TTC549 (cell line): Measurements from ENCODE around the gene SLC6A8.

Source experiments
- FAIRE-seq: peaks from 2 replicates; lab custom pipeline; 2012; peaks lifted over from hg19 to GRCh38; lab: Jason Lieb, UNC

The SLC6A8 gene

GRCh38 chrX:153648358-153649177, 39.2 kb upstream of the SLC6A8 start:
- no peak for FAIRE-seq

GRCh38 chrX:153649178-153649914, 38.4 kb upstream of the SLC6A8 start:
- FAIRE-seq, result no peak

- no peak for FAIRE-seq
Measured at GRCh38 chrX:153649915-153650782, 37.6 kb upstream of the SLC6A8 start.

GRCh38 chrX:153650959-153651358, 36.8 kb upstream of the SLC6A8 start:
- FAIRE-seq, result no peak

DNA sequence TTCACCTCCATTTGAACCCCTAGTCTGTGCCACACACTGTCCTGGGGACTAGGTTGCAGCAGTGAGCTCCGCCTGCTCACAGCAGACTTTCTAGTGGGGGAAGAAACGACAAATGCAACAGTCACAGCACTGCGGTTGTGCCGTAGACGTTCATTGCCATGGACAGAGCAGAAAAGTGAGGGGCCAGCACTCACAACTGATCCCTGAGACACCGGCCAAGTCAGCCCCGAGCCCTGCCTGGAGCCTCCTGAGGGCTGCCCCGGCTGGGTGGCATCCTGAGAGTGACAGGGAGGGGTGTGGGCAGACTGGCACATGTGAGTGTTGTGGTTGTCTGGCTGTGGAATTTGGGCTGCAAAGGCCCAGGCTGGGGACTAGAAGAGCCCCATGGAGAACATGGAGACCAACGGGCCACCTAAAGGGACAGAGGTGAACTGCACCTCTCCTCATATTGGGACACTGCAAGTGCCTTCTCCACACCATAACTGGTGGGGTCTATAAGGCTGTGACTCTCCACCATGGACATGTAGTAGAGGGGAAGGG, 36.1 kb upstream of the SLC6A8 start:
- no peak for FAIRE-seq

GRCh38 chrX:153653556-153653955, 34.2 kb upstream of the SLC6A8 start:
- no peak for FAIRE-seq

DNA sequence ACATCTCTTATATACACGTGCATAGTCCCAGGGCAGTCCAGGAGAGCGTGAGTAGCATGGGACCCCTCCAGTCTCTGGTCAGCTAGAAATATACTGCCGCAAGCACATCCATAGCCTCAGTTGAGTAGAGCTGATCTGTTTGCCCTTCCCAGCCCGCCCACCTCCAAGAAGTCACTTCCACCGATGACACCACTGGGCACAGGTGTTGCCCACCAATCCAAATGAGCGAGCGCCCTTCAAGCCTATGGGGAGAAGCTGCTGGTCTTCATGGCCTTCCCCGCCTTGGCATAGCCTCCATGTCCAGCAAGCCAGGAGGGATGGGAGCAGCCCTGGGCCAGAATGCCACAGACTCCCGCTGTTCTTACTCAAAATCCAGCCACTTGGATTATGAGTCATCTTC, 30.6 kb upstream of the SLC6A8 start:
- FAIRE-seq, result no peak

- FAIRE-seq, result no peak
Measured at GRCh38 chrX:153659268-153659667, 28.5 kb upstream of the SLC6A8 start.

DNA sequence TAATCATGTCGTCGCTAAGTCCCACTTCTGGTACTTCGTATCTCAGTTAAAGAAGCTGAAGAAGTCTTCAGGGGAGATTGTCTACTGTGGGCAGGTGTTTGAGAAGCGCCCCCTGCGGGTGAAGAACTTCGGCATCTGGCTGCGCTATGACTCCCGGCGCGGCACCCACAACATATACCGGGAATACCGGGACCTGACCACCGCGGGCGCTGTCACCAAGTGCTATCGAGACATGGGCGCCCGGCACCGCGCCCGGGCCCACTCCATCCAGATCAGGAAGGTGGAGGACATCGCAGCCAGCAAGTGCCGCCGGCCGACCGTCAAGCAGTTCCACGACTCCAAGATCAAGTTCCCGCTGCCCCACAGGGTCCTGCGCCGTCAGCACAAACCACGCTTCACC, 25.5 kb upstream of the SLC6A8 start:
- no peak for FAIRE-seq

DNA sequence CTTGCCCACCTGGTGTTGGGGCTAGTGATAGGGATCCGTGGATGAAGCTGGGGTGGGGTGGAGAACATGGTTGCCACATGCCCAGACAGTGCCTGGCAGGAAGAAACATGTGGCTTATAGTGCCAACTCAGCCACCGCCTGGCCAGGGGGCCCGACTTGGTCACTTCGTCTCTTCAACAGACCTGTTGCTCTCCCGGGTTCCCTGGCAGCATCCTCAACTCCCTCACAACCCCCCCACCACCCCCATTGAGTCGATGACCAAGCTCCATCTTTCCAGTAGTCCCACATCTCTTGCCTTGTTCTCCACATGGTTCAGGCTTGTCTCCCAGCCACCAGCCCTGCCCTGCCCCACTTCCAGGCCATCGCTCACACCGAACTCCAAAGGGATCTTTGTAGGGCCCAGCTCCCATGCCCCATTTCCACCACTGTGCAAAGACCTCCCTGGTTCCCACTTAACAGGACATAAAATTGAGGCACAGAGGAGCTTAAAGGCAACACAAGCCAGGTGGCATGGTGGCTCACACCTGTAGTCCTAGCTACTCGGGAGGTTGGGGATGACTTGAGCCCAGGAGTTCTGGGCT, 21.9 kb upstream of the SLC6A8 start:
- FAIRE-seq, result no peak

- FAIRE-seq, result no peak
Measured at GRCh38 chrX:153667281-153667955, 20.3 kb upstream of the SLC6A8 start.

GRCh38 chrX:153667956-153668396, 19.8 kb upstream of the SLC6A8 start:
- no peak for FAIRE-seq

DNA sequence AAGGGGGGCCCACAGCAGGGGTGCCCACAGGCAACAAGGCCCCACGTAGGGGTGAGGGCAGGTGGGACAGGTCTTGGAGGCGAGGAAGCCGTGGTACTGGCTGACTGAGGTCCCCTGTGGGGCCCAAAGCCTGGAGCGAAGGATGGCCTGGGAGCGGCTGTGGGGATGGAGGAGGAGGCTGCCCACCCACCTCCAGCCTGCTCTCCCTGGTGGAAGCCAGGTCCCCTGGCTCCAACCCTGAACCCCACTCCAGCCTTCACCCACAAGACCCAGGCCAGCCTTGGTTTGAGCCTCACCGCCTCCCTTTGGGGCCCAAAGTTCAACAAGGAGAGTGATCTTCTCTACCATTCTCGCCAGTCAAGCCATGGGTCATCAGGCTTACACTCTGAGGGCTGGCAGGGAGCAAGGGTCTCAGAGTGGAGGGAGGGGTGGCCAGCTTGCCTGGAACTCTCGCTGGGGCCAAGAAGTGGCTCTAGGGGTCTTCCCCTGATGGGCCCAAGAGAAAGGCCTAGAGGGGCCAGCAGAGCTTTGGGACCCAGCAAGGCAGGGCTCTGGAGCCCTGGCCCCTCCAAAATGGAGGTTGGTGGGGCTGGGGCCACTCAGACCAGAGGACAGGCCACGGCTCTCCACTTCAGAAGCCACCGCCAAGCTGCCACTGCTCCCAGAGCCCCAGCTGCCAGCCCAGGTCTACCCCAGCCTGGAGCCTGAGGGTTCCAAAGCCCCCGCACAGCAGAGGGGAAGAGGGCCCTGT, 19.1 kb upstream of the SLC6A8 start:
- FAIRE-seq, result no peak

DNA sequence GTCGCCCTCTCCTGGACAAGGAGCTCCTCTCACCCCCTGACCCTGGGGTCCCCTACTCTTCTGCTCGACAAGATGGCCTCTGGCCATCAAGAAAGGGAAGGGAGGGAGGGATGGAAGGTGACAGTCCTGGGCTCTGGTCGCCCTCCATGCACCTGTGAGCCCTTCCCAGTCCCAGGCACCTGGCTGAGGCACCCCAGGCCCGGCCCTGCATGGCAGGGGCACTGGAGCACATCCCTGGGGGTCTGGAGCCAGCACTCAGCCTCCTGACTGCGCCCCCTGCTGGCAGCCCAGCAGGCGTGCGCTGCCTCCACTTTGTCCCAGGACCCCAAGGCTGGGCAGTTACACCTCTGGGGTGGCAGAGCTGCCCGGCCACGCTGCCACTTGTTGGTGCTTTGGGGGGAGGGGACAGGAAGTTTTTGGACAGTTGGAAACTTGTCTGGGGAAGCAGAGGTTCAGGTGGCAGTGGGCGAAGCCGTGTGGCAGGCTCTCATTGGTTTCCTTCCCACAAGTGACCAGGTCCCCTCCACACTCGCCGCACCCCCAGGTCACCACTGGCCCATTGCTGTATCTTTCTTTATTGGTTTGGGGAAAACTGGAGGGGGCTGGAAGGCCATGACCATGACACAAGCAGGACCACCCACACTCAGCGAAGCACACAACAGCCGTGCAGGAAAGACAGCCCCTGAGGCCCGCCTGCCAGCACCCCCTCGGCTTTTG, 18.4 kb upstream of the SLC6A8 start:
- no peak for FAIRE-seq

GRCh38 chrX:153669901-153670731, 17.6 kb upstream of the SLC6A8 start:
- no peak for FAIRE-seq

GRCh38 chrX:153670748-153671588, 16.8 kb upstream of the SLC6A8 start:
- FAIRE-seq, result no peak

DNA sequence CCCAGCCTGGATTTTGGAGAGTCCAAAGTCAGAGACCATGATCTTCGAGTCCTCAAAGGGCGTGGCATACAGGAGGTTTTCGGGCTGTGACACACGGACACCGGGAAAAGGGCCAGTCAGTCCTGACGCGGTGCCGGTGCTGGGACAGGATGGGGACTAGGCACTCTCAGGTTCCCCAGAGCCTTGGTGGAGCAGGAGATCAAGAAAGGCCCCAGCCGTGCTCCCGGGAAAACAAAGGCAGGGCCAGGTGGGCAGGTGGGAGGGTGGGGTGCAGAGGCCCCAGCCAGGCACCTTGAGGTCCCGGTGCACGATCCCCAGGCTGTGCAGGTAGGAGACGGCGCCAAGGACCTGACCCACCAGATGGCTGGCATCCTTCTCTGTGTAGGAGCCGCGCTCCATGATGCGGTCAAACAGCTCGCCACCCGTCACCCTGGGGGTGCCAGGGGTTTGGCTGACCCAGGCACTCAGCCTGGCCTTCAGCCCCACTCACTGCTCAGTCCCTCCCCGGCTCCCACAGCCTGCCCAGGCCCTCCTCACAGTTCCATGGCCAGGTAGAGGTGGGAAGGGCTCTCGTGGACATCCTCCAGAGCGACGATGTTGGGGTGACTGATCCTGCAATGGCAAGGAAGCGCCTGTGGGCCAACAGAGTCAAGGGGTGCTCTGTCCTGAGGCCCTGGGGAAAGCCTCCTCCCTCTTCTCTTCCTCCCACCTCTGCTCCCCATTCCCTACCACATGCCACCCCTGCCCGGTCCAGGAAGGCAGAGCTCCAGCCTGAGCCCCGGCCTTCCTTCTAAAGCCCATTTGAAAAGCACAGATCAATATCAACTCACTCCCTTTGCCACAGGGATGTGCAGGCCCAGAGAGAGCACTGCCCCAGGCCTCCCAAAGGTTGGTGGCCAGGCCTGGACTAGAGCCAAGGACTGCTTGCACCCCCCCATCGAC, 15.9 kb upstream of the SLC6A8 start:
- no peak for FAIRE-seq
